GM12878 (cell line): ENCODE measurements around the gene PRKCQ. TPM values are rescaled to one million over a fixed set of nuclear protein-coding genes. Genes with fewer than 3 reads are reported as not detected.

Source experiments
- ATAC-seq: fragments of 200-7000 bp; cut with Tn5 transposase; 3 replicates; pipeline ENCODE4 v1.9.1; 2020; ENCODE audit warnings: mild to moderate bottlenecking, moderate library complexity
- BruUV-seq: library from RNA; stranded (reverse); fragments of 400-500 nt; replicated peaks from 2 replicates; lab custom pipeline; 2021; lab: Mats Ljungman, UMichigan
- CTCF ChIA-PET: fragments of 300-600 bp; sonication (Branson Sonifier 250); formaldehyde crosslinking; extraction: SDS; loops from one replicate; lab custom pipeline; 2021; ENCODE audit warnings: inconsistent platforms; lab: Yijun Ruan, JAX
- POLR2A ChIA-PET: fragments of 350-600 bp; formaldehyde crosslinking; extraction: SDS; loops from one replicate; lab custom pipeline; 2021; ENCODE audit warnings: inconsistent platforms; lab: Charles Lee
- RAD21 ChIA-PET: fragments of 300-600 bp; sonication (Branson Sonifier 250); formaldehyde crosslinking; loops from one replicate; lab custom pipeline; 2023; ENCODE audit warnings: antibody characterized with exemption; ENCODE audit not compliant: unreplicated experiment; lab: Charles Lee
- SMC1A ChIA-PET: fragments of 300-600 bp; sonication (Branson Sonifier 250); formaldehyde crosslinking; loops from one replicate; lab custom pipeline; 2023; ENCODE audit not compliant: unreplicated experiment, uncharacterized antibody; lab: Charles Lee
- DNase-seq: peaks from one replicate; pipeline ENCODE4 v3.0.0-alpha.2; 2011; ENCODE audit warnings: low read depth, low spot score
- FAIRE-seq: peaks from 3 replicates; lab custom pipeline; 2011; peaks lifted over from hg19 to GRCh38; lab: Jason Lieb, UNC
- H2AFZ ChIP-seq: 2 replicates; pipeline ENCODE4 v1.6.0; 2011; ENCODE audit warnings: low read depth, low read length, control low read depth; ENCODE audit not compliant: control insufficient read depth
- H3K27ac ChIP-seq: 2 replicates; pipeline ENCODE4 v1.5.1; 2011; ENCODE audit warnings: control low read depth; ENCODE audit not compliant: control insufficient read depth, insufficient read depth
- H3K27me3 ChIP-seq, 2 experiments: replicated peaks in 1 of 2; 2 replicates each; pipeline versions ENCODE4 v1.6.0 to v1.6.1; 2011; ENCODE audit warnings: low read length in 1 of 2; ENCODE audit not compliant: control insufficient read depth in 2 of 2, insufficient read depth in 2 of 2
- H3K36me3 ChIP-seq, 2 experiments: 2 replicates each; pipeline ENCODE4 v1.5.1; 2011; ENCODE audit warnings: low read length in 1 of 2; ENCODE audit not compliant: control insufficient read depth in 2 of 2, insufficient read depth in 2 of 2
- H3K4me1 ChIP-seq: 2 replicates; pipeline ENCODE4 v1.6.1; 2011; ENCODE audit warnings: mild to moderate bottlenecking, low read length, moderate library complexity, mixed read lengths; ENCODE audit not compliant: control insufficient read depth, insufficient read depth
- H3K4me2 ChIP-seq: 2 replicates; pipeline ENCODE4 v1.6.0; 2011; ENCODE audit warnings: control low read depth; ENCODE audit not compliant: control insufficient read depth, insufficient read depth
- H3K4me3 ChIP-seq: fragments of 200-600 bp; sonication (generic); 2 replicates; pipeline ENCODE4 v1.5.1; 2016
- H3K79me2 ChIP-seq: 2 replicates; pipeline ENCODE4 v1.6.0; 2011; ENCODE audit warnings: low read length; ENCODE audit not compliant: control insufficient read depth, insufficient read depth
- H3K9ac ChIP-seq: 2 replicates; pipeline ENCODE4 v1.8.0; 2011; ENCODE audit warnings: low read length, control low read depth, mixed read lengths; ENCODE audit not compliant: control insufficient read depth, insufficient read depth
- H3K9me3 ChIP-seq: replicated peaks from 3 replicates; pipeline ENCODE4 v1.5.1; 2011; ENCODE audit warnings: mild to moderate bottlenecking, low read length; ENCODE audit not compliant: control insufficient read depth, insufficient read depth
- H4K20me1 ChIP-seq: 2 replicates; pipeline ENCODE4 v1.6.0; 2011; ENCODE audit not compliant: control insufficient read depth, insufficient read depth
- ATF7 ChIP-seq: fragments of 450-650 bp; IDR thresholded peaks from 2 replicates; pipeline ENCODE4 v1.6.1; 2016; ENCODE audit warnings: low read depth, mild to moderate bottlenecking
- FOXK2 ChIP-seq: fragments of 450-650 bp; IDR thresholded peaks from 2 replicates; pipeline ENCODE4 v1.6.1; 2017; ENCODE audit warnings: mild to moderate bottlenecking, moderate library complexity
- HDAC6 ChIP-seq: fragments of 200-600 bp; sonication (generic); IDR thresholded peaks from one replicate; pipeline ENCODE4 v1.8.0; 2017; ENCODE audit warnings: antibody characterized with exemption; ENCODE audit not compliant: unreplicated experiment
- KDM1A ChIP-seq: fragments of 200-600 bp; sonication (generic); IDR thresholded peaks from 2 replicates; pipeline ENCODE4 v1.6.1; 2016; ENCODE audit warnings: borderline replicate concordance
- MXI1 ChIP-seq: fragments of 150-350 bp; IDR thresholded peaks from 2 replicates; pipeline ENCODE4 v1.6.1; 2011; ENCODE audit warnings: low read depth, mild to moderate bottlenecking, inconsistent platforms, low read length, improper control_type of control experiment
- POLR2AphosphoS2 ChIP-seq: IDR thresholded peaks from 2 replicates; pipeline ENCODE4 v1.6.1; 2011; ENCODE audit warnings: low read depth, mild to moderate bottlenecking, low read length, improper control_type of control experiment, moderate library complexity
- RFX5 ChIP-seq: IDR thresholded peaks from 2 replicates; pipeline ENCODE4 v1.6.1; 2011; ENCODE audit warnings: low read depth, low read length, improper control_type of control experiment
- SMARCA5 ChIP-seq: fragments of 450-650 bp; IDR thresholded peaks from 2 replicates; pipeline ENCODE4 v1.6.1; 2017; ENCODE audit warnings: mild to moderate bottlenecking
- STAT3 ChIP-seq: IDR thresholded peaks from 2 replicates; pipeline ENCODE4 v1.6.1; 2011; ENCODE audit warnings: low read depth, low read length, improper control_type of control experiment
- SUZ12 ChIP-seq: fragments of 200-600 bp; sonication (generic); IDR thresholded peaks from one replicate; pipeline ENCODE4 v1.6.1; 2018; ENCODE audit warnings: antibody characterized with exemption, mild to moderate bottlenecking; ENCODE audit not compliant: unreplicated experiment
- WGBS: methylation state at CpG from one replicate; pipeline ENCODE4 v1.1.6; 2016; ENCODE audit warnings: low lambda C conversion rate; ENCODE audit not compliant: insufficient replicate concordance, insufficient coverage; ENCODE audit errors: missing lambda C conversion rate; 5-methylcytosine and 5-hydroxymethylcytosine counted together
- in situ Hi-C: fragments of 300-500 bp; cut with MboI; formaldehyde crosslinking; loops from 9 replicates; pipeline ENCODE4 v1.14.3; 2018; ENCODE audit warnings: mixed read lengths
- intact Hi-C: fragments of 100-400 bp; cut with micrococcal nuclease; formaldehyde crosslinking; loops from one replicate; pipeline ENCODE4 v1.14.2; 2022; ENCODE audit not compliant: unreplicated experiment
- polyA plus RNA-seq, 11 experiments: library from polyadenylated mRNA; depleted of rRNA in 4 of 11; unstranded in 6 of 11; stranded (reverse) in 5 of 11; fragments of >200 nt; fragmentation: Nextera tagmentation in 4 of 11; fragmentation: Illumina TruSeq in 1 of 11; extraction: Ambion mirVana in 4 of 11; extraction: Trizol in 1 of 11; gene quantifications; 1 replicate in 1 of 11; 2 replicates in 10 of 11; pipeline versions ENCODE4 v1.2.1 to v1.2.3, GENCODE V29; 2011 to 2016; ENCODE audit warnings: inconsistent platforms in 2 of 11, missing spikeins in 2 of 11, low read depth in 1 of 11
- total RNA-seq, 4 experiments: library from RNA; depleted of rRNA in 3 of 4; stranded (reverse); fragments of >200 nt in 3 of 4; fragmentation: Illumina TruSeq in 1 of 4; extraction: Trizol in 1 of 4; gene quantifications; 2 replicates each; pipeline versions ENCODE4 v1.2.1 to v1.2.3, GENCODE V29; 2013 to 2021
- TF ChIP-seq, protein P1 (sequence below): fragments of 150-350 bp; IDR thresholded peaks from 2 replicates; pipeline ENCODE4 v1.6.1; 2014; ENCODE audit warnings: mild to moderate bottlenecking, low read depth, low read length
- TF ChIP-seq, protein P2 (sequence below): IDR thresholded peaks from 2 replicates; pipeline ENCODE4 v1.6.1; 2012; ENCODE audit warnings: mild to moderate bottlenecking, low read depth, low read length
- TF ChIP-seq, protein P3 (sequence below): fragments of 450-650 bp; IDR thresholded peaks from 2 replicates; pipeline ENCODE4 v1.6.1; 2017; ENCODE audit warnings: mild to moderate bottlenecking, moderate library complexity
- TF ChIP-seq, protein P4 (sequence below): IDR thresholded peaks from 2 replicates; pipeline ENCODE4 v1.6.1; 2011; ENCODE audit warnings: borderline replicate concordance, low read depth, mild to moderate bottlenecking, moderate library complexity, low read length; ENCODE audit not compliant: insufficient read depth, poor library complexity, severe bottlenecking

PRKCQ gene
- total and polyA plus RNA-seq, 10 of the 15 experiments (the other 5 are each of a cell fraction or from before 2014, with no cell fraction given), result 0.26 to 8.9 (median 0.98) TPM

DNA sequence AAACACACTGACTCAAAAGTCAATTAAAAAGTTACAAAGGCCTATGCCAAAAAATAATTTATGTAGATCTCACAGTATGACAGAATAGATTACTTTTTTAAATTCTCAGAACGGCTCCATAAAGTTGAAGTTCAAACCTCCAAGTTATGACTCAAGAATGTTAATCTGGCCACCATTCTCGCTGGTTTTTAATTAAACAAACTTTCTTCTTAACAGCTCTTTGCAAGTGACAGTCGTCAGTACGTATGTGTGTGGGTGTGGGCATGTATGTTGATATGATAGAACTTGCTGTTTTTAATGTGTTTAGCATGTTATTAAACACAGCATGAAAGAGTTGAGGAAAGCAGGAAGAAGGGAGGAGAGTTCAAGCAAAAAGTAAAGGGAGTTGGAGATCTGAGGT, 18.5 kb downstream of the PRKCQ start:
- WGBS, result 21% methylated on average over 4 of the region's 4 CpGs
- ATAC-seq (no peak), FAIRE-seq (no peak), DNase-seq (no peak)
- ChIA-PET CTCF (interaction anchor here (3.9 kb wide), 1 partner anchor 15 kb away, joined by 21 read pairs; no protein-coding TSS in a partner anchor), POLR2A (interaction anchor here (0.7 to 2.2 kb wide), 3 partner anchors 23 to 70 kb away, joined by 3 to 6 read pairs (median 3); no protein-coding TSS in a partner anchor), SMC1A (interaction anchor here (0.8 to 3.6 kb wide), 7 partner anchors 10 to 71 kb away, joined by 3 to 18 read pairs (median 4); no protein-coding TSS in a partner anchor), RAD21 (interaction anchor here (0.9 to 2.5 kb wide), 3 partner anchors 15 to 68 kb away, joined by 3 to 8 read pairs (median 4); no protein-coding TSS in a partner anchor)
- H4K20me1 ChIP-seq, result no peaks in the 10 kb centered on the region
- no peak overlapping the region for H3K4me2 ChIP-seq
- peaks cover 0 to 5% of the 10 kb centered on the region in 2 experiments; a peak in 3 of 4 replicates for H3K27me3 ChIP-seq
- no TSS peak for BruUV-seq
- no peaks in the 10 kb centered on the region for H3K9me3 ChIP-seq
- intact Hi-C loops, result no loop called here
- no peak overlapping the region for H2AFZ ChIP-seq
- H3K27ac ChIP-seq, result no peak overlapping the region
- H3K9ac ChIP-seq, result no peak overlapping the region
- no peaks in the 10 kb centered on the region for H3K79me2 ChIP-seq
- in situ Hi-C loops, result no loop called here
- H3K4me3 ChIP-seq, result no peak overlapping the region
- no peaks in the 10 kb centered on the region for H3K36me3 ChIP-seq
- H3K4me1 ChIP-seq, result no peaks in the 10 kb centered on the region
- no peak for TF ChIP-seq STAT3
- no peak for TF ChIP-seq SMARCA5
- TF ChIP-seq, protein P1, sequence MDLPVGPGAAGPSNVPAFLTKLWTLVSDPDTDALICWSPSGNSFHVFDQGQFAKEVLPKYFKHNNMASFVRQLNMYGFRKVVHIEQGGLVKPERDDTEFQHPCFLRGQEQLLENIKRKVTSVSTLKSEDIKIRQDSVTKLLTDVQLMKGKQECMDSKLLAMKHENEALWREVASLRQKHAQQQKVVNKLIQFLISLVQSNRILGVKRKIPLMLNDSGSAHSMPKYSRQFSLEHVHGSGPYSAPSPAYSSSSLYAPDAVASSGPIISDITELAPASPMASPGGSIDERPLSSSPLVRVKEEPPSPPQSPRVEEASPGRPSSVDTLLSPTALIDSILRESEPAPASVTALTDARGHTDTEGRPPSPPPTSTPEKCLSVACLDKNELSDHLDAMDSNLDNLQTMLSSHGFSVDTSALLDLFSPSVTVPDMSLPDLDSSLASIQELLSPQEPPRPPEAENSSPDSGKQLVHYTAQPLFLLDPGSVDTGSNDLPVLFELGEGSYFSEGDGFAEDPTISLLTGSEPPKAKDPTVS, result no peak
- TF ChIP-seq HDAC6, result no peak
- no peak for TF ChIP-seq KDM1A
- TF ChIP-seq SUZ12, result no peak
- TF ChIP-seq MXI1, result no peak
- TF ChIP-seq ATF7, result no peak
- TF ChIP-seq, protein P2, sequence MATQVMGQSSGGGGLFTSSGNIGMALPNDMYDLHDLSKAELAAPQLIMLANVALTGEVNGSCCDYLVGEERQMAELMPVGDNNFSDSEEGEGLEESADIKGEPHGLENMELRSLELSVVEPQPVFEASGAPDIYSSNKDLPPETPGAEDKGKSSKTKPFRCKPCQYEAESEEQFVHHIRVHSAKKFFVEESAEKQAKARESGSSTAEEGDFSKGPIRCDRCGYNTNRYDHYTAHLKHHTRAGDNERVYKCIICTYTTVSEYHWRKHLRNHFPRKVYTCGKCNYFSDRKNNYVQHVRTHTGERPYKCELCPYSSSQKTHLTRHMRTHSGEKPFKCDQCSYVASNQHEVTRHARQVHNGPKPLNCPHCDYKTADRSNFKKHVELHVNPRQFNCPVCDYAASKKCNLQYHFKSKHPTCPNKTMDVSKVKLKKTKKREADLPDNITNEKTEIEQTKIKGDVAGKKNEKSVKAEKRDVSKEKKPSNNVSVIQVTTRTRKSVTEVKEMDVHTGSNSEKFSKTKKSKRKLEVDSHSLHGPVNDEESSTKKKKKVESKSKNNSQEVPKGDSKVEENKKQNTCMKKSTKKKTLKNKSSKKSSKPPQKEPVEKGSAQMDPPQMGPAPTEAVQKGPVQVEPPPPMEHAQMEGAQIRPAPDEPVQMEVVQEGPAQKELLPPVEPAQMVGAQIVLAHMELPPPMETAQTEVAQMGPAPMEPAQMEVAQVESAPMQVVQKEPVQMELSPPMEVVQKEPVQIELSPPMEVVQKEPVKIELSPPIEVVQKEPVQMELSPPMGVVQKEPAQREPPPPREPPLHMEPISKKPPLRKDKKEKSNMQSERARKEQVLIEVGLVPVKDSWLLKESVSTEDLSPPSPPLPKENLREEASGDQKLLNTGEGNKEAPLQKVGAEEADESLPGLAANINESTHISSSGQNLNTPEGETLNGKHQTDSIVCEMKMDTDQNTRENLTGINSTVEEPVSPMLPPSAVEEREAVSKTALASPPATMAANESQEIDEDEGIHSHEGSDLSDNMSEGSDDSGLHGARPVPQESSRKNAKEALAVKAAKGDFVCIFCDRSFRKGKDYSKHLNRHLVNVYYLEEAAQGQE, result no peak
- TF ChIP-seq, protein P3, sequence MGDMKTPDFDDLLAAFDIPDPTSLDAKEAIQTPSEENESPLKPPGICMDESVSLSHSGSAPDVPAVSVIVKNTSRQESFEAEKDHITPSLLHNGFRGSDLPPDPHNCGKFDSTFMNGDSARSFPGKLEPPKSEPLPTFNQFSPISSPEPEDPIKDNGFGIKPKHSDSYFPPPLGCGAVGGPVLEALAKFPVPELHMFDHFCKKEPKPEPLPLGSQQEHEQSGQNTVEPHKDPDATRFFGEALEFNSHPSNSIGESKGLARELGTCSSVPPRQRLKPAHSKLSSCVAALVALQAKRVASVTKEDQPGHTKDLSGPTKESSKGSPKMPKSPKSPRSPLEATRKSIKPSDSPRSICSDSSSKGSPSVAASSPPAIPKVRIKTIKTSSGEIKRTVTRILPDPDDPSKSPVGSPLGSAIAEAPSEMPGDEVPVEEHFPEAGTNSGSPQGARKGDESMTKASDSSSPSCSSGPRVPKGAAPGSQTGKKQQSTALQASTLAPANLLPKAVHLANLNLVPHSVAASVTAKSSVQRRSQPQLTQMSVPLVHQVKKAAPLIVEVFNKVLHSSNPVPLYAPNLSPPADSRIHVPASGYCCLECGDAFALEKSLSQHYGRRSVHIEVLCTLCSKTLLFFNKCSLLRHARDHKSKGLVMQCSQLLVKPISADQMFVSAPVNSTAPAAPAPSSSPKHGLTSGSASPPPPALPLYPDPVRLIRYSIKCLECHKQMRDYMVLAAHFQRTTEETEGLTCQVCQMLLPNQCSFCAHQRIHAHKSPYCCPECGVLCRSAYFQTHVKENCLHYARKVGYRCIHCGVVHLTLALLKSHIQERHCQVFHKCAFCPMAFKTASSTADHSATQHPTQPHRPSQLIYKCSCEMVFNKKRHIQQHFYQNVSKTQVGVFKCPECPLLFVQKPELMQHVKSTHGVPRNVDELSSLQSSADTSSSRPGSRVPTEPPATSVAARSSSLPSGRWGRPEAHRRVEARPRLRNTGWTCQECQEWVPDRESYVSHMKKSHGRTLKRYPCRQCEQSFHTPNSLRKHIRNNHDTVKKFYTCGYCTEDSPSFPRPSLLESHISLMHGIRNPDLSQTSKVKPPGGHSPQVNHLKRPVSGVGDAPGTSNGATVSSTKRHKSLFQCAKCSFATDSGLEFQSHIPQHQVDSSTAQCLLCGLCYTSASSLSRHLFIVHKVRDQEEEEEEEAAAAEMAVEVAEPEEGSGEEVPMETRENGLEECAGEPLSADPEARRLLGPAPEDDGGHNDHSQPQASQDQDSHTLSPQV, result no peak
- no peak for TF ChIP-seq RFX5
- TF ChIP-seq FOXK2, result no peak
- TF ChIP-seq POLR2AphosphoS2, result no peak
- TF ChIP-seq, protein P4, sequence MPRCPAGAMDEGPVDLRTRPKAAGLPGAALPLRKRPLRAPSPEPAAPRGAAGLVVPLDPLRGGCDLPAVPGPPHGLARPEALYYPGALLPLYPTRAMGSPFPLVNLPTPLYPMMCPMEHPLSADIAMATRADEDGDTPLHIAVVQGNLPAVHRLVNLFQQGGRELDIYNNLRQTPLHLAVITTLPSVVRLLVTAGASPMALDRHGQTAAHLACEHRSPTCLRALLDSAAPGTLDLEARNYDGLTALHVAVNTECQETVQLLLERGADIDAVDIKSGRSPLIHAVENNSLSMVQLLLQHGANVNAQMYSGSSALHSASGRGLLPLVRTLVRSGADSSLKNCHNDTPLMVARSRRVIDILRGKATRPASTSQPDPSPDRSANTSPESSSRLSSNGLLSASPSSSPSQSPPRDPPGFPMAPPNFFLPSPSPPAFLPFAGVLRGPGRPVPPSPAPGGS, result no peak
